HCT116 (cell line): Measurements from ENCODE around the gene LINGO4.

Experiments
- CEBPB ChIP-seq: IDR thresholded peaks from 2 replicates; pipeline ENCODE4 v1.6.1; 2012; ENCODE audit warnings: low read depth
- FOSL1 ChIP-seq: IDR thresholded peaks from 2 replicates; pipeline ENCODE4 v1.6.1; 2012; ENCODE audit warnings: low read depth
- YY1 ChIP-seq: IDR thresholded peaks from 2 replicates; pipeline ENCODE4 v1.6.1; 2011; ENCODE audit warnings: low read length, low read depth, moderate library complexity, mild to moderate bottlenecking; ENCODE audit not compliant: insufficient replicate concordance; ENCODE audit errors: extremely low read depth
- TF ChIP-seq, protein P1 (sequence below), 3 experiments: fragments of 200-600 bp in 1 of 3; sonication (generic) in 1 of 3; IDR thresholded peaks in 2 of 3; conservative IDR thresholded peaks in 1 of 3; 2 replicates each; pipeline ENCODE4 v1.5.1; 2012 to 2017; ENCODE audit warnings: low read depth in 2 of 3, low read length in 2 of 3, antibody characterized with exemption in 1 of 3, borderline replicate concordance in 1 of 3, control low read depth in 1 of 3, mild to moderate bottlenecking in 1 of 3, mixed read lengths in 1 of 3, mixed run types in 1 of 3, moderate library complexity in 1 of 3; ENCODE audit not compliant: insufficient read depth in 1 of 3
- TF ChIP-seq, protein P2 (sequence below): IDR thresholded peaks from 2 replicates; pipeline ENCODE4 v1.6.1; 2012

DNA sequence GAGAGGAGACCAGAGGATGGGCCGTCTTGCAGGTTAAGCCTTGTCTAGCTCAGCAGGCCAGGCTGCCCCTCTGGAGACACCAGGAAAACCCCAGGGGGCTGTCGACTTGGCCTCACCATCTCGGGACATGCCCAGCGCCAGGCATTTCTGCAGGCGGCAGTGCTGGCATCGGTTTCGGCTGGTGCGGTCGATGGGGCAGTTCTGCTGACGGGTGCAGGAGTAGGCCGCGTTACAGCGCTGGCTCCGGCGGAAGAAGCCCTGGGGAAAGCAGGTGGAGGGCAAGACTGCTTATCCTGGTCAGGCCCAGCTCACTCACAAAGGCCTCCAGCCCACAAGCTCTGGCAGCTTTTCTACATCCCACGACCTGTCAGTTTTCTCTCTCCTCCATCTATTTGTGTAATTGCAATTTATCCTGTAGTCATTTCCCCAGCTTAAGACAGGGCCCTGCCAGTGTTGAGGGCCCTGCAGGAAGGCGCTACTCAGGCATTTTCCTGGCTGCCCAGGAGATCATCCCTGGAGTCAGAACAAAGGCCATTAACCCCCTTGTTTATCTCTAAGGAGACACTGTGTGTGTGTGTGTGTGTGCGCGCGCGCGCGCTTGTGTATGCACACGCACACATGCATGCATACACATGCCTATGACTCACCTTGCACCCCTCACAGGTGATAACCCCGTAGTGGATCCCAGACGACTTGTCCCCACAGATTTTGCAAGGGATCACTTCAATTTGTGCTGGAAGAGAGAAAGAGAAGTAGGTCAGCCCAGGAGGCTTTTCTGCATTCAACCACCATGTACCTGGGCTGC lies 11.5 kb upstream of the LINGO4 start:
- TF ChIP-seq, protein P1, sequence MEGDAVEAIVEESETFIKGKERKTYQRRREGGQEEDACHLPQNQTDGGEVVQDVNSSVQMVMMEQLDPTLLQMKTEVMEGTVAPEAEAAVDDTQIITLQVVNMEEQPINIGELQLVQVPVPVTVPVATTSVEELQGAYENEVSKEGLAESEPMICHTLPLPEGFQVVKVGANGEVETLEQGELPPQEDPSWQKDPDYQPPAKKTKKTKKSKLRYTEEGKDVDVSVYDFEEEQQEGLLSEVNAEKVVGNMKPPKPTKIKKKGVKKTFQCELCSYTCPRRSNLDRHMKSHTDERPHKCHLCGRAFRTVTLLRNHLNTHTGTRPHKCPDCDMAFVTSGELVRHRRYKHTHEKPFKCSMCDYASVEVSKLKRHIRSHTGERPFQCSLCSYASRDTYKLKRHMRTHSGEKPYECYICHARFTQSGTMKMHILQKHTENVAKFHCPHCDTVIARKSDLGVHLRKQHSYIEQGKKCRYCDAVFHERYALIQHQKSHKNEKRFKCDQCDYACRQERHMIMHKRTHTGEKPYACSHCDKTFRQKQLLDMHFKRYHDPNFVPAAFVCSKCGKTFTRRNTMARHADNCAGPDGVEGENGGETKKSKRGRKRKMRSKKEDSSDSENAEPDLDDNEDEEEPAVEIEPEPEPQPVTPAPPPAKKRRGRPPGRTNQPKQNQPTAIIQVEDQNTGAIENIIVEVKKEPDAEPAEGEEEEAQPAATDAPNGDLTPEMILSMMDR (IDR thresholded peaks at IDR 0.05 in 2 of 3, conservative IDR thresholded peaks at IDR 0.05 in 1 of 3; ENCODE audit: borderline replicate concordance in 1 of 3, insufficient read depth in 1 of 3, low read depth in 2 of 3, low read length in 2 of 3) = no peak
- TF ChIP-seq, protein P2, sequence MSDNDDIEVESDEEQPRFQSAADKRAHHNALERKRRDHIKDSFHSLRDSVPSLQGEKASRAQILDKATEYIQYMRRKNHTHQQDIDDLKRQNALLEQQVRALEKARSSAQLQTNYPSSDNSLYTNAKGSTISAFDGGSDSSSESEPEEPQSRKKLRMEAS = no peak
- TF ChIP-seq CEBPB (no peak), YY1 (no peak), FOSL1 (no peak)
